NCI-H1694 treated with DMSO at 0.1 percent for 48 hours (cell line): ENCODE results near the gene AQP6.
A peak's percentile ranks its signal among the peaks of the same experiment; 100 is the strongest.

Experiments
- DNase-seq: peaks from one replicate; lab custom pipeline; 2025; lab: John Stamatoyannopoulos, UW

The AQP6 gene

DNA sequence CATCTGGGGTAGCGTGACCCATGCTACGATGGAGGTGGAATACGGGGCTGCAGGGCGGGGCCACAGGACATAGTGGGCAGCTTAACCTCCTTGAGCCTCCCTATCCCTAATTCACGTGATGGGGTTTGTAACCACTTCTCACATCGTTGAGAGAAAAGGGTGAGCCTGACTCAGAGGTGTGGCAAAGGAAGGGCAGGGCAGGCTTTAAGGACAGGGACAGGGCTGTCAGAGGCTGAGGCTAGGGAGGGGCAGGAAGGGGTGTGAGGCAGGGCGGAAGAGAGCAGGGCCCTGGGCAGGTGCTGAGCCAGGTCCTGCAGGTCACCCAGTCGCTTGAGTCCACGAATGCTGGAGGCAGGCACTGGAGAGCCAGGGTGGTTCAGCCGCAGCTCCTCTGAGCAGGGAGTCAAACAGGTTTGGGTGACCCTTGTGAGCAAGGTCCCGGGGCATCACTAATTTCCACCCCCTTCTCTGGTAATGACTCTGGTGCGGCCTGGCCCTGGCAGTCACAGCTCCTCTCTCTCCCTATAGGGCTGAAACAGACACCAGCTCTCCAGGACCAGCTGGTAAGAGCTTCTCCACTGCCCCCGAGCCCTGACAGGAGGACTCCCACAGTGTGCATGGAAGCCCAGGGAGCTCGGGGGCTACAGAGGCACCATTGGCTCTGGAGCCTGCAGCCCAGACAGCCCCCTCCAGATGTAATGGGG lies 29.7 kb upstream of the AQP6 start:
- DNase-seq = no peak

DNA sequence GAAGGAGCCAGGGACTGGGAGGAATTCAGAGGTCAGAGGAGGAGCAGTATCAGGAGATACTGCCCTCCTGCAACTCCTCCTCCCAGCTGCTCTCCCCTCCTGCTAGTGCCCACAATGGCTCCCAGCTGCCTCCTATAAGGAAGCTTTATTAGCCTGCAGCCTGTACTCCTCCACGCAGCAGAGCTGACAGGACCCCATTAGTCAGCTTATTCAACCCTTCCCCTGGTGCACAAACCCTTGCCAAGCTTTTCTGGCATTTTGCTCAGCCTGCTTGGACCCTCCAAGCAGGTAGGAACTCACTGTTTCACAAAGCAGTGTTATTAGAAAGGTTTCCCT lies 29.2 kb upstream of the AQP6 start:
- DNase-seq = no peak

DNA sequence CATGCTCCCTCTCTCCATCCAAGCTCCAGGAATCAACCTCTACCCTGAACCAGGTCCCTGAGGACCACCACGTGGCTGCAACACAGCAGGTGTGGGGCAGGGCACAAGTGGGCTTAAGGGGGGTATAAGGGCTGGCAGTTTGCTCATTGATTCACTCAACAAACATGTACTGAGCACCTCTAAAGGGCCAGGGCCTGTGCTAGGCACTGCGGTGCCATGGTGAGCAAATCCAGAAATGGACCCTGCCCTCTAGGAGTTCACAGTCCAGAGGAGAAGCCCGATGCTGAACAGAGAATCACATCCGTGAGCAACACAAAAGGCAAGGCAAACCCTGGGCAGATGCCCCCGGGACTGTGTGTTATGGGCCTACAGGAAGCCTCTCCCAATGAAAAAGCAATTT lies 28.7 kb upstream of the AQP6 start:
- no peak for DNase-seq

DNA sequence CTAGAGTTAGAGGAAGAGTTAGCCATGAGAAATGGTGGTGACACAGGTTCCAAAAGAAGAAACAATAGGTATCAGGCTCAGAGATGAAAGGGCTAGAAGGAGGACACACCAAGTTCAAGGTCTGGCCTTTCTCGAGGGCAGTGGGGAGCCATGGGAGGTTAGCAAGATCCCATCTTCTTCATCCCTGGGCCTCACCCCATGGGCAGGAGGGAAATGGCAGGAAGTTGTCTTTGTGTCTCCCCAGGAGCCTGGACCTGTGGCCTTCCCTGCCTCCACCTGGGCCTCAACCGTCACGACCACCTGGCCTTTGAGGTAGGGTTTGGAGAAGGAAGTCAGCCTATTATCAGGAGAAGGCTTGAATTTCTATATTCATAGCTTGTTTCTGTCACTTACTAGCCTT lies 28.0 kb upstream of the AQP6 start:
- no peak for DNase-seq

DNA sequence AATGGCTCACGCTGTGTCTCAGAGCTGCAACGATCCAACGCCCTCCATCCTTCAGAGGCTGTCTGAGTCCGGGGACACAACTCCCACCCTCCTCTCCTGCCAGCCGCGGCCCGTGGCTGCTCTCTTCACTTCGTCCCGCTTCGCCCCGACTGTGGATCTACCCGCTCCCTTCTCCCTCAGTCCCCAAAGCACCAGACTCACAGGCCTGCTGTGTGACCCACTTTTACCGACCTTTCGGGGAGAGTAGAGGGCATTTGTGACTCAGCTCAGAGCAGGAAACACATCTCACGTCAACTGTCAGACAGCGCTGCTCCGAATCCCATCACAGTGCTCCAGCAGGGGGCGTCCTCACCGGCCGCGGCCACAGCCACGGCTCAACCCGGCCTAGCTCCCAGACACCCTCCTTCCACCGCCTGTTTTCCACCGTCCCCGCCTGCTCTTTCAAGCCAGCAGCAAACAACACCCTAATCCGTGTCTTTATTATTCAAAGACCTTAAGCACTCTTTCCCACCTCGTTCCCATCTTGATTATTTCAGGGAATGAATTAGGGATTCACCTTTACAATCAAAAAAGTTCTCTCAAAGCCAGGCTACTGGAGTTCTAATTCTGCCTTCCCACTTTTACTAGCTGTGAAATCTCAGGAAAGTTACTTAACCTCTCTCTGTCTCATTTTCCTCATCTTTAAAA lies 27.2 kb upstream of the AQP6 start:
- peak; percentile 60 for DNase-seq

DNA sequence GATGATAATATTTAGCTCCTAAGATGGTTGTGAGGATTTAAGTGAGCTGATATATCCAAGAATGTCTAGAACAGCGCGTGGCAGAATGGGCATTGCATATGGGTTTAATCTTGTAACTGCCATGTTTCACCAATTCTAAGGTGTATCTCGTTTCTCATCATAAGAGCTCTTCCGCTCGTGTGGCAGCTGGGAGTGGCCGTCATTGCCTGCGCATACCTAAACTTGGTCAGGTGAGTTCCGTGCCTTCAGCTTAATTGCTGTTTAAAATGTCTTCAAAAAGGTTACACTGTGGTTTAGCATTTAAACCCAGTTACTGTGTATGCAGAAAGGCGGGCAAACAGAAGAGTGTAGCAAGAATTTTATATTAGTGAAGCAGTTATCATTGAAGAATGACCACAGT lies 26.7 kb upstream of the AQP6 start:
- DNase-seq = no peak

DNA sequence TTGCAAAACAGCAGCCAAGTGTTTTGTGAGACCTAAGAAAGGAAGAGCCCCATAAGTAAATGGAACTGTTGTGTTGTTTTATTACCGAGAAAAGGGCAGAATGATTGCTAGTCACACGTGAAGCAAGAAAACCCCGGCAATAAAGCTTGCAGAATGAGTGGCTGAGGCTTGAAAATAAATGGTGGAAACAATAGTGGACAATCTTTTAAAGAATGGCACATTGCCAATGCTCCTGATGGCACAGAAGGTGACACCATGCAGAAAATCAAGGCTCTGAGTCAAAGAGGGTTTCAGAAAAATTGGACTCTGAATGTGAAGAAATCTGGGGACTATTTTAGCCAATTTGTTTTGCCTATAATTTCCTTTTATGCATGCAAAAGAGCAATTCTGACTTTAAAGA lies 26.2 kb upstream of the AQP6 start:
- no peak for DNase-seq

DNA sequence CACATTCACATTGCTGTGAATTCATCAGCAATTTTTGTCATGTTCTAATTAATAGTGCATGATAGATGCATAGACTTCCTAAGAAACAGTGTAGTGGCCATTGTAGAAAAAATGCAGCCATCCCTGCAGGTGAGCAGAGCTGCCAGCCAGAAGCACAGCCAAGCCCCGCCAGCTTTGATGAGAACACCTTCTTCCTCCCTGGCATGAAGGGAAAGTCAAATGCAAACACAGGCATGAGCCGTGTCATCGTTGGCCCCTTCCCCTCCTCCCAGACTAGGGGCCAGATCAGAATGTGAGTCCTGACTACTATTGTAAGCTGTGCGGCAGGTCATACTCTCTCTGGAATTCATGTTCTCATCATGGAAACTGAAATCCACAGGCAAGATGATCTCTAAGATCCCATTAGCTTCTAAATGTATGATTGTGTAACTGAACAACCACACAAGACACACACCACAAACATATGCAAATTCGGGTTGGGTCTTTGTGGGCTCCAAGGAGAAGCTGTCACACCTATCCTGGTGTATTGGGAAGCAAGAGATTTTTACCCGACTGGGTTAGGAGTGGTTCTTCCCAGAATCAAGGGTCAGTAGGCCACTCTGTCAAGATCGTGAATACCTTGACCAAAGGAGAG lies 25.0 kb upstream of the AQP6 start:
- no peak for DNase-seq

DNA sequence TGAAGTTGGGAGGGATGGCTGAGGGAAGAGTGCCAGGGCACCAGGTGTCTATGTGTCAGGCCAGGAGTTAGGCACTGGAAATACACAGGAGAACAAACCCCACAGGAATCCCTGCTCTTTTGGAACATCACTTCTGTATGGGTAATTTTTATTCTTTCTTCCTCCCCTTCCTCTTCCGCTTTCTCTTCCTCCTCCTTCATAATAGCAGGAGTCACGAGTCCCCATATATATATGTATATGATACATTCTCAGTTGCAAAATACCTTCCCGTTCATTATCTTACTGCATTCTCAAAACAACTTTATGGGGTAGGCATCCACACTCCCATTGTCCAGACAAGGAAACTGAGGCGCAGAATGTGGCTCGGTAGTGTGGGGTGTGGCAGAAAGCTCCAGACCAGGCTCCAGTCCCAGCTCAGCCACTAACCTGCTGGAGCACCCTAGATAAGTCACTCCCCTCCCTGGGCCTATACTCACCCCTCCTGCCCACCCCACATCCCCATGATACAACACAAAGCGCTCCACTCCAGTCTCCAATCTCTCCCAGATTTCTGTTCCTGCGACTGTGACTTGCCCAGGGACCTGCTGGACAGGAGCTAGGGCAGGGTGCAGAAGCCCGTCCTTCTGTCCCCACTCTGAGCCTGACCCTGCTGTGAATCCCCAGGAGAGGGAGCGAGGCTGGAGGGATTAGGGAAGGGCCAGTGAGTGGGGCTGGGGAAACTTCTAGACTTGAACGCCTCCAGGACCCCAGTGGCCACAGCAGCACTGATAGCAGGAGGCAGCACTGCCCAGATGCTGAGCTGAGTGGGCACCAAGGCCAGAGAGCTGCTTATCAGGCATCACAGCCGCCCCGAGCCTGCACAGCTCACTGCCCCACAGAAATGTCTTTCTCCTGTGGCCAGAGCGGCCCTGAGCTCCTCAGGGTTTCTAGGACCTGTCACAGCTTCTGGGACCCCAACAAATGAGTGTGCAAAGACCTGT lies 23.6 kb upstream of the AQP6 start:
- DNase-seq = no peak

DNA sequence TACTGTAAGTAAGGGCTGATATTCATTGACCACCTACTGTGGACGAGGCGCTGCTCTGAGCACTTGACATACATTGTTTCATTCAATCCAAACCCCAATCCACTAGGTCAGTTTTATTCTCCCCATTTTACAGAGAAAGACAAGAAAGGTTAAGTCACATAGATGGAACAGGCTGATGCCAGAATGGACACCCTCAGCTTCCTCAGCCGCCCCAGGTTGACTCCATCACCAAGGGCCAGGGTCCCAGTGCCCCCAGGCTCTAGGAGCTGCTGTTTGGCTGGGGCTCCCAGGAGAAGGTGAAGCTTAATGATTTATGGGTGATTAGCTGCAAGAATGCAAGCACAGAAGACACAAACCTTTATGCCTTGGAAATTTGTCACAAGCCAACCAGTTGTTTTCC lies 22.9 kb upstream of the AQP6 start:
- no peak for DNase-seq

DNA sequence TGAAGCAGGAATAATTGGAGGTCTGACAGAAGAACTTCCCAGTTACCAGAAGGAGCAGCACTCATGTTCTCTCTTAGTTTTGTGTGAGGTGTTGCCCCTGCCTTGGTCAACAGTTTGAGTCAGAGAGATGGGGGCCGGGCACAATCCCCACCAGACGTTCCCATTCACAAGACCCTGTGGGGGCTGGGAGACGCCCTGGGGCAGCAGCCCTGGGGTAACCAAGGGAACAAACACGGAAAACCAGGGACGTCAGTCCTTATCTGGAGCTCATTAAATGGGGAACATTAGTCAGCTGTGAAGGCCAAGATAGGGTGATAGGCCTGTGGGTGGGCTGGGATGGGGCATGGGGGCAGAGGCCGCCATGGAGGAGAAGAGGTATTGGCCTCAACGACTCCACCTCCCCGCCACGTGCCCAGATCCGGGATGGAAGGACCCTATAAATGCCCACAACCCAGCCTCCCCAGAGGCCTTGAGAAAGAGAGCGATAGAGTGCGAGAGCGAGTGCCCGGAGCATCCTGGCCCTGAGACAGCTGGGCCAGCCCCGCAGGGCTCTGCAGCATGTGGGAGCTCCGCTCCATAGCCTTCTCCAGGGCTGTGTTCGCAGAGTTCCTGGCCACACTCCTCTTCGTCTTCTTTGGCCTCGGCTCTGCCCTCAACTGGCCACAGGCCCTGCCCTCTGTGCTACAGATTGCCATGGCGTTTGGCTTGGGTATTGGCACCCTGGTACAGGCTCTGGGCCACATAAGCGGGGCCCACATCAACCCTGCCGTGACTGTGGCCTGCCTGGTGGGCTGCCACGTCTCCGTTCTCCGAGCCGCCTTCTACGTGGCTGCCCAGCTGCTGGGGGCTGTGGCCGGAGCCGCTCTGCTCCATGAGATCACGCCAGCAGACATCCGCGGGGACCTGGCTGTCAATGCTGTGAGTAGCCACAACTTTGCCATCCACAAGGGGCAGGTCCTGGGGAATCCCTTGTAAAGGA lies 22.2 kb upstream of the AQP6 start, which contains the start of gene AQP2:
Gene AQP2, plus strand, starts transcription at position 465 of the 979 bp plus-strand sequence. Its CDS starts 94 bp downstream, at position 559.
- no peak for DNase-seq

DNA sequence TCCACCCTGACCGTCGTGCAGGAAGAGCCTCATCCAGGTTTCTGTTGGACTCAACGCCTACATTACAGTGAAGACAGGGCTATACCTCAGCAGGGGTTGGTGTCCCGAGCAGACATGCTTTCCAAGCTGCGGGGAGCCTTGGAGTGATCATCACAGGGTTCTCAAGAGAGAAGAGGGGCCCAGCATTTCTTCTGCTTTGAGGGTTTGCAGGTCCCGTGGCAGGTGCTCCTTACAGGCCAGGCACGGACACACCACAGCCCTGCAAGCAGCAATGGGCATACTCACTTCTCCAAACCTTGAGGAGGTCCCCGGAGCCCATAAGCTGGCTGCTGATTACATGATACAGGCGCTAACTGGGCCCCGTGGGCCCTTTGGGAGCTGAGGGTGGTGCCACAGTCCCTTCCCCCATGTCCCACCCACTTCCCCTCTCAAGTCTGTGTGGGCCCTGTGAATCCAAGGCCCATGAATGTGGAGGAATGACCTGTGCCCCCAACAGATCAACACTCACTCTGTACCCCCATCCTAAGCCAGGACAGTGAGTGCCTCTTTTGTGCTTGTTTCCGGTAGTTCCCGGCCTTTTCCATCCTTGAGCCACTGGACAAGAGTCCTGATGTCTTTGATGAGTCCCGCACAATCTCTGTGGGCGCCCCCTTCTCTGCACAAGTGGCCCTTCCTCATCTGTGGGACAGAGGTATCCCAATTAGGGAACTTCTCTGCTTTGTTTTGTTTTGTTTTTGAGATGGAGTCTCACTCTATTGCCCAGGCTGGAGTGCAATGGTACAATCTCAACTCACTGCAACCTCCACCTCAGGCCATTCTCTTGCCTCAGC lies 21.1 kb upstream of the AQP6 start:
- no peak for DNase-seq

DNA sequence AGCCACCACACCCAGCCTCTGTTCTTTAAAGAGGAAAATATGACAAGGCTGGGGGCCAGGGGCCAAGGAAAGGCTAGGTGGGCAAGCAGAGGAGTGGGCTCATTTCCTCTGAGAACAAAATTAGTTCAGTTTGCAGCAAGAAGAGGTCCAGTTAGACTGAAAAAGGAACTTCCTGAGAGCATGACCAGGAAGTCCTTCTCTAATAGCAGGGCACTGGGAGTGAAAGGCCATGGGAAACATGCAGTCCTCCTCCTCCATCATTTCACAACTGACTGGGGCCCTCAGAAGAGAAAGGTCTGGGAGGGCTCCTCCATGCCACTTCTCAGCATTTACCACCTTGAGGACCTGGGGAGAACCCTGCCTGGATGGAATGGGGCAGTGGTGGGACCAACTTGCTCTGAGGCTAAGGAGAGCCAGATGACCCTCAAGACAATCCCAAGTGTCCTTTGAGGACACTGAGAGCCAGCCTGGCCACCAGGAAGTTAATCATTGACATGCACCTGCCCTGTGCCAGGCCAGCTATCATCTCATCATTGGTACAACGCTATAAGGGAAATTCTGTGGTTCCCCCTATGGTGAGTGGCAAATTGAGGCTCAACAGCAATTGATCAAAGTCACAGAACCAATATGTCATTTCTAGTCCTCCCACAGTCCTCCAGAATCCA lies 20.2 kb upstream of the AQP6 start:
- DNase-seq = no peak

DNA sequence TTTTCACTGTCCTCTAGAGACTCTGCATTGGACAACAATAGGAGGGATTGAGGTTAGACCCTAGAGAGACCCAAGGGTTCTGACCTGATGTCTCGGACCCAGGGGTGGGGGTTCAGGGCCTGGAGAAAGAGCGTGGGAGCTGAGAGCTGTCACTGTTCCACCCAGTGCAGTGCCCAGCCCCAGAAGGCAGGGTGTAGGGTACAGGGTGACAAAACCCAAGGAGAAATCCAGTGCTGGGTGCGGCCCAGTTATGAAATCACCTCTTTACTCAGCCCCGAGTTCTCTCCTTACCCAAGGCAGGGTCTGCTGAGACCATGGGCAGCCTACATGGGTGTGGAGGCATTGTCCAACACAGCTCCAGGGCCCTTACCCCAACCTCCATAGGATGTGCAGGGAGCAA lies 19.6 kb upstream of the AQP6 start:
- DNase-seq = no peak

DNA sequence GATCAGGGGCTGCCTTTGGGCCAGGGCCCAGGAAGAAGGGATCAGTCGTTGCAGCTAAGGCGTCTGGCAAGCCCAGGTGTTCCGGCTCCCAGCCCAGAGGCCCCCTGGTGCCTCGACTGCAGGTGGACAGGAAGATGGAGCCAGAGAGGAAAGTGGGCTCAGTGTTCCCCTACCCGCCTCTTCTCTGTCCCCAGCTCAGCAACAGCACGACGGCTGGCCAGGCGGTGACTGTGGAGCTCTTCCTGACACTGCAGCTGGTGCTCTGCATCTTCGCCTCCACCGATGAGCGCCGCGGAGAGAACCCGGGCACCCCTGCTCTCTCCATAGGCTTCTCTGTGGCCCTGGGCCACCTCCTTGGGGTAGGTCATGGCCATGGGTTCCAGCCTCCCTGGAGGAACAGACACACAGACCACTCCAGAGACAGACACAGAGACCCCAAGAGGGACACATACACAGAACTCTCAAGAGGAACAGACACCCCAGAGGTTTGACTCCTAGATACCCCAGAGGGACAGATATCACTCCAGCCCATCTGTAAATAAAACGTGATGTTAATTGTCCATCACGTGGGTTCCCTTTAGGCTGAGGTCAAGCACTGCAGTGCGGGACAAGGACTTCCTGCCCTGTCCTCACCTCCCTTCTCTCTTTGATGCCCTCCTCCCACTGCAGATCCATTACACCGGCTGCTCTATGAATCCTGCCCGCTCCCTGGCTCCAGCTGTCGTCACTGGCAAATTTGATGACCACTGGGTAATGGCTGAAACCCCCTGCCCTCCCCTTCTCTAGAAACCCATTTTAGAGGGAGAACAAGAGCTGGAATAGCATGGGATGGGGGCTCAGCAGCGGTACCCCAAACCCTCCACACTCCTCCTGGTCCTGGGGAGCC lies 18.5 kb upstream of the AQP6 start:
- no peak for DNase-seq

DNA sequence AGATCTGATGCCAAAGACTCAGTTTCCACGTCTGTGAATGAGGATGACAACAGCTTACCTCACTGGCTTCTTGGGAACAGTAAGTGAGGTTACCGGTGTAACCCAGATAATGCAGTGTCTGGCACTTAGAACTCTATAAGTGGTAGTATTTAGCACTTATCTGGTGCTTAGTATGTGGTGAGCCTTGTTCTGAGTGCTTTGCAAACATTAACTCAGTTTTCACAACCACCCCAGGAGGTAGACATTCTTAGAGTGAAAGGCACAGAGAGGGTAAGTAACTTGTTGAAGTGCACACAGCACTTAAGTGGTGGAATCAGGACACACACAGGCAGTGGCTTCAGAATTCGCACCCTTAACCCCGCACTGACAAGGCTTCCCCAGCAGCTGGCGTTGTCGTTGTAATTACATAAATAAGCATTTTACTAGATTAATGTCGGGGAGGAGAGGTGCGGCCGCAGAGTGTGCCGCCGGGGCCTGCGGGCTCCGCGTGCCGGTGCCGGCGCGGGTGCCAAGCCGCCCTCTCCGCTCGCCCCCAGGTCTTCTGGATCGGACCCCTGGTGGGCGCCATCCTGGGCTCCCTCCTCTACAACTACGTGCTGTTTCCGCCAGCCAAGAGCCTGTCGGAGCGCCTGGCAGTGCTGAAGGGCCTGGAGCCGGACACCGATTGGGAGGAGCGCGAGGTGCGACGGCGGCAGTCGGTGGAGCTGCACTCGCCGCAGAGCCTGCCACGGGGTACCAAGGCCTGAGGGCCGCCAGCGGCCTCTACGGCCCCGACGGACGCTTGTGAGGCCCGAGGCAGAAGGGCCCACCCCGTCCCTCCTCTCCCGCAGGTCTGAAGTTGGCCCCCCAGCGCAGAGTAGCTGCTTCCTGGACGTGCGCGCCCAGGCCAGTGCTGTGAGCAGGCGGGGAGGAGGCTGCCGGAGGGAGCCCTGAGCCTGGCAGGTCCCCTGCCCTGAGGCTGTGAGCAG lies 17.6 kb upstream of the AQP6 start:
- no peak for DNase-seq

DNA sequence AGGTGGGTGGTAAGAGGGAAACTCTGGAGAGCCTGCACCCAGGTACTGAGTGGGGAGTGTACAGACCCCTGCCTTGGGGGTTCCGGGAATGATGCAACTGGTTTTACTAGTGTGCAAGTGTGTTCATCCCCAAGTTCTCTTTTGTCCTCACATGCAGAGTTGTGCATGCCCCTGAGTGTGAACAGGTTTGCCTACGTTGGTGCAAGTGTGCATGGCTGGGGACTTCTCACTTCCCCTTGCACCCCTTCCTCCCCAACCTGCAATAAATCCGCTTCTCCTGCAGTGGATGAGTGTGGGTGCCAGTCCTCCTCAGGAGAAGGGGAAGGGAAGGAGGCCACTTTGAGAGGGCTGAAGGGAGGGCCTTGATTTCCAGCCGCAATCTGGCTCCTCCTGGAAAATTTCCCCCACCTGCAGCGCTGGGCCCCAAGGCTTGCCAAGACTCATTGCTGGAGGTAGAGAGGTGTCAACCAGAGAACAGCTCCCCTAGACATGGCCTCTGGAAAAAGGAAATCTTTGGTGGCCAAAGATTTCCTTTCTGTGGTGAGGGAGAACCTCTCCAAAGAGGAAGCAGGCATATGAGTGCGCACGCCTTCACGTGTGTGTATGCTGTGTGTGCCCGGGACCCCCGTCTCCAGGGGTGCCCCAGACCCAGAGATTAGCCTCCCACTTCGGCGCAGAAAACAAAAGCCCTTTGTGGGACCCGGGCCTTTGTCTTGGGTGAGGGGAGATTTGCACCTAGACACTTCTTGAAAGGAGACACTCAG lies 16.7 kb upstream of the AQP6 start:
- DNase-seq = no peak
